Ishikawa (cell line): ENCODE results near the gene ADRB1.

Experiments
- CEBPB ChIP-seq: IDR thresholded peaks from 2 replicates; pipeline ENCODE4 v1.6.1; 2012
- CREB1 ChIP-seq: IDR thresholded peaks from 2 replicates; pipeline ENCODE4 v1.6.1; 2012; ENCODE audit warnings: low read depth
- EGR1 ChIP-seq: IDR thresholded peaks from 2 replicates; pipeline ENCODE4 v1.6.1; 2012
- EP300 ChIP-seq: IDR thresholded peaks from 2 replicates; pipeline ENCODE4 v1.6.1; 2012; ENCODE audit warnings: borderline replicate concordance
- FOXM1 ChIP-seq: IDR thresholded peaks from 2 replicates; pipeline ENCODE4 v1.6.1; 2012; ENCODE audit warnings: low read depth, borderline replicate concordance
- MAX ChIP-seq: IDR thresholded peaks from 2 replicates; pipeline ENCODE4 v1.6.1; 2012
- NFIC ChIP-seq: IDR thresholded peaks from 2 replicates; pipeline ENCODE4 v1.6.1; 2012
- RAD21 ChIP-seq: IDR thresholded peaks from 2 replicates; pipeline ENCODE4 v1.6.1; 2012; ENCODE audit warnings: low read depth
- REST ChIP-seq: IDR thresholded peaks from 2 replicates; pipeline ENCODE4 v1.6.1; 2012; ENCODE audit warnings: low read depth, mild to moderate bottlenecking
- TAF1 ChIP-seq: IDR thresholded peaks from 2 replicates; pipeline ENCODE4 v1.6.1; 2012; ENCODE audit warnings: low read depth, mild to moderate bottlenecking
- TCF12 ChIP-seq: IDR thresholded peaks from 2 replicates; pipeline ENCODE4 v1.6.1; 2012; ENCODE audit warnings: low read depth
- TEAD4 ChIP-seq: IDR thresholded peaks from 2 replicates; pipeline ENCODE4 v1.6.1; 2012
- USF1 ChIP-seq: IDR thresholded peaks from 2 replicates; pipeline ENCODE4 v1.6.1; 2012
- YY1 ChIP-seq: IDR thresholded peaks from 2 replicates; pipeline ENCODE4 v1.6.1; 2012; ENCODE audit warnings: low read depth
- ZBTB7A ChIP-seq: IDR thresholded peaks from 2 replicates; pipeline ENCODE4 v1.6.1; 2012; ENCODE audit warnings: low read depth

Gene ADRB1

GRCh38 chr10:114025611-114026130 lies 18.0 kb upstream of the ADRB1 start:
- TF ChIP-seq YY1, result no peak
- no peak for TF ChIP-seq TCF12

- TF ChIP-seq USF1, result no peak
- no peak for TF ChIP-seq NFIC
- TF ChIP-seq EP300, result no peak
- no peak for TF ChIP-seq REST
- TF ChIP-seq FOXM1, result no peak
- no peak for TF ChIP-seq CREB1
- TF ChIP-seq EGR1, result no peak
- TF ChIP-seq RAD21, result no peak
- 0 out of 2 replicates have a peak, but pooled peaks have one; percentile 13 for TF ChIP-seq YY1
- TF ChIP-seq MAX, result 0 out of 2 replicates have a peak, but pooled peaks have one; percentile 23
- TF ChIP-seq TEAD4, result peak; percentile 80
- TF ChIP-seq CEBPB, result peak; percentile 13; the same call in 1 of the 2 replicates
Observed at GRCh38 chr10:114026189-114027040, 17.3 kb upstream of the ADRB1 start.

- TF ChIP-seq YY1 (no peak), EP300 (no peak), MAX (0 out of 2 replicates have a peak, but pooled peaks have one; percentile 1), NFIC (no peak)
Observed at GRCh38 chr10:114027041-114027394, 16.6 kb upstream of the ADRB1 start.

GRCh38 chr10:114027951-114028350 lies 15.7 kb upstream of the ADRB1 start:
- TF ChIP-seq TEAD4 (no peak), RAD21 (no peak), TAF1 (no peak), EP300 (no peak), CEBPB (no peak), EGR1 (no peak)

GRCh38 chr10:114028425-114028824 lies 15.2 kb upstream of the ADRB1 start:
- TF ChIP-seq CEBPB, result no peak
- TF ChIP-seq TEAD4, result no peak
- no peak for TF ChIP-seq FOXM1
- no peak for TF ChIP-seq TAF1
- TF ChIP-seq REST, result no peak
- no peak for TF ChIP-seq CREB1
- TF ChIP-seq ZBTB7A, result no peak
- no peak for TF ChIP-seq MAX

GRCh38 chr10:114029655-114030054 lies 14.0 kb upstream of the ADRB1 start:
- no peak for TF ChIP-seq TAF1
- TF ChIP-seq USF1, result no peak
- TF ChIP-seq FOXM1, result no peak
- no peak for TF ChIP-seq ZBTB7A
